ENCODE data around the gene GGN. TPM values are rescaled to one million over a fixed set of nuclear protein-coding genes. Genes with fewer than 3 reads are reported as not detected.

GGN gene
- total and polyA plus RNA-seq, 12 donors: 0.13 to 0.57 (median 0.38) TPM; not detected in 6

DNA sequence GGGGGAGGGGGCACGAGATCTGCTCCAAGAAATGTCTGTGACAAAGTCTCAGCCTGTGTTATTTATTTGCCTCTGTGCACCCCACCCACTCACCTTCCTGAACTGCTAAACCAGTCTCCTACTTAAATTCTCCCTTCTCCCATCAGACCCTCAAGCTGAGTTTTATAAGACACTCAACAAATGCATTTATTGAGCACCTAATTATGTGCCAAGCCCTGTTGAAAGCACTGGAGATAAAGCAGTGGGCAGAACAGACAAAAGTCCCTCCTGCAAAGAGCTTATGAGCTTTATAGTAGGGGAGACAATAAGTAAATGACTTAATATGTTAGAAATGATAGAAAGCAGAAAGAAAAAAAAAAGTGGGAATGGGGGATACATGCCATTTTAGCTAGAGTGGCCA, 11.7 kb upstream of the GGN start:
- H3K27ac ChIP-seq: no peak overlapping the region
- peaks cover 8 to 72% (median 61%) of the 10 kb centered on the region in 7 donors for H3K27me3 ChIP-seq
- H3K9me3 ChIP-seq: no peaks in the 10 kb centered on the region
- intact Hi-C loops (cut with DNase I): loop anchor here in 1 of 10 donors (10.0 kb wide), 1 partner anchor 525 kb away; no protein-coding TSS in a partner anchor
- peaks cover 0 to 27% (median 11%) of the 10 kb centered on the region in 9 donors for H3K4me1 ChIP-seq
- 74 to 94% methylated on average over 1 of the region's 1 CpG for WGBS, 2 donors
- TF ChIP-seq, protein P1, sequence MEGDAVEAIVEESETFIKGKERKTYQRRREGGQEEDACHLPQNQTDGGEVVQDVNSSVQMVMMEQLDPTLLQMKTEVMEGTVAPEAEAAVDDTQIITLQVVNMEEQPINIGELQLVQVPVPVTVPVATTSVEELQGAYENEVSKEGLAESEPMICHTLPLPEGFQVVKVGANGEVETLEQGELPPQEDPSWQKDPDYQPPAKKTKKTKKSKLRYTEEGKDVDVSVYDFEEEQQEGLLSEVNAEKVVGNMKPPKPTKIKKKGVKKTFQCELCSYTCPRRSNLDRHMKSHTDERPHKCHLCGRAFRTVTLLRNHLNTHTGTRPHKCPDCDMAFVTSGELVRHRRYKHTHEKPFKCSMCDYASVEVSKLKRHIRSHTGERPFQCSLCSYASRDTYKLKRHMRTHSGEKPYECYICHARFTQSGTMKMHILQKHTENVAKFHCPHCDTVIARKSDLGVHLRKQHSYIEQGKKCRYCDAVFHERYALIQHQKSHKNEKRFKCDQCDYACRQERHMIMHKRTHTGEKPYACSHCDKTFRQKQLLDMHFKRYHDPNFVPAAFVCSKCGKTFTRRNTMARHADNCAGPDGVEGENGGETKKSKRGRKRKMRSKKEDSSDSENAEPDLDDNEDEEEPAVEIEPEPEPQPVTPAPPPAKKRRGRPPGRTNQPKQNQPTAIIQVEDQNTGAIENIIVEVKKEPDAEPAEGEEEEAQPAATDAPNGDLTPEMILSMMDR (IDR thresholded peaks at IDR 0.05): no peak
- ATAC-seq: no peak
- peaks cover 0 to under 1% (median 0%) of the 10 kb centered on the region in 9 donors for H3K36me3 ChIP-seq
- DNase-seq: no peak
- no peak overlapping the region for H3K4me3 ChIP-seq

DNA sequence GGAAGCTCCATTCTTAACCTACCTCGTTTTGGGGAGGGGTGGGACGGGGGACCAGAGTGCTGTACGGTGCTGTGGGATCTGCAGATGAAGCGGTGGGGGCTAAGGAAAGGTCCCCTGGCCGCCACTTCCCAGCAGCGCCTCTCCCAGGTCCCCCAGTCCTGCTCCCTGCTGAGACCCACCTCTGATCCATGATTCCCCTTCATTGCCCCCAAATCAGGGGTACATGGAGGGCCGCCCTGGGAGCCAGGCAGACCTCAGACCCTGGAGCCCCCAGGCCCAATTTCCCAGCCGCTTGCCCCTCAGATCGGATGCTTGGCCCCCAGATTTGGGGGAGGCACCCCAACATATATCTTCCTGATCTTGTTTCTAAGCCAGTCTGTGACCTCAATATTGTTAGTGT, 11.2 kb upstream of the GGN start:
- 45 to 57% methylated on average over 6 to 9 of the region's 9 CpGs for WGBS, 2 donors
- DNase-seq (no peak), ATAC-seq (no peak)
- H3K9me3 ChIP-seq: no peaks in the 10 kb centered on the region
- no peaks in the 10 kb centered on the region for H3K36me3 ChIP-seq
- H3K4me1 ChIP-seq: peaks cover 0 to 26% (median 8%) of the 10 kb centered on the region in 9 donors
- TF ChIP-seq, protein P1 (IDR thresholded peaks at IDR 0.05): no peak
- intact Hi-C loops (cut with DNase I): loop anchor here in 1 of 10 donors (10.0 kb wide), 1 partner anchor 526 kb away; no protein-coding TSS in a partner anchor
- H3K4me3 ChIP-seq: no peak overlapping the region
- no peak overlapping the region for H3K27ac ChIP-seq
- peaks cover 8 to 76% (median 65%) of the 10 kb centered on the region in 7 donors for H3K27me3 ChIP-seq

GRCh38 chr19:38395381-38396114, 7.7 kb upstream of the GGN start:
- no peak for DNase-seq
- H3K4me3 ChIP-seq: peak overlapping the region in 1 of 10 donors; percentile 40

GRCh38 chr19:38394488-38394887, 6.7 kb upstream of the GGN start:
- TF ChIP-seq, protein P1 (IDR thresholded peaks at IDR 0.05): no peak
- Histone ChIP-seq H3K9me3 (no peaks in the 10 kb centered on the region), H3K36me3 (no peaks in the 10 kb centered on the region), H3K27me3 (peaks cover 7 to 91% (median 59%) of the 10 kb centered on the region in 7 donors), H3K27ac (no peak overlapping the region), H3K4me1 (peaks cover 0 to 28% (median 0%) of the 10 kb centered on the region in 9 donors), H3K4me3 (peak overlapping the region in 2 of 10 donors; percentile 5 to 22)
- DNase-seq (no peak), ATAC-seq (peak in 1 of 8 donors; percentile 6)
- 4 to 5% methylated on average over 30 of the region's 30 CpGs for WGBS, 2 donors
- intact Hi-C loops (cut with DNase I): loop anchor here in 1 of 10 donors (10.0 kb wide), 1 partner anchor 530 kb away; no protein-coding TSS in a partner anchor

More at GRCh38 chr19:38395381-38396114, 7.7 kb upstream of the GGN start:
- H3K27ac ChIP-seq: peak overlapping the region in 1 of 10 donors; percentile 40
- H3K36me3 ChIP-seq: no peaks in the 10 kb centered on the region
- no peak for ATAC-seq
- H3K9me3 ChIP-seq: no peaks in the 10 kb centered on the region
- WGBS, 2 donors: 3 to 4% methylated on average over 85 to 86 of the region's 86 CpGs
- peaks cover 0 to 18% (median 0%) of the 10 kb centered on the region in 9 donors for H3K4me1 ChIP-seq
- peaks cover 8 to 91% (median 69%) of the 10 kb centered on the region in 7 donors for H3K27me3 ChIP-seq
- TF ChIP-seq, protein P1 (IDR thresholded peaks at IDR 0.05): no peak
- intact Hi-C loops (cut with DNase I): loop anchor here in 1 of 10 donors (10.0 kb wide), 1 partner anchor 529 kb away; no protein-coding TSS in a partner anchor

Data from heart right ventricle (tissue), 16 donors.